Activated CD8-positive, alpha-beta memory T cell treated with anti-CD3 and anti-CD28 coated beads for 48 hours (primary cell): ENCODE data around the gene AVL9.
"Not testable (repeated sequence)": the region's sequence is repeated elsewhere in the genome, so short reads cannot be mapped to it uniquely, and the experiment has no call there.

Experiments
- DNase-seq, 3 experiments: peaks; one replicate each; pipeline ENCODE4 v3.0.0-alpha.2; 2020; ENCODE audit warnings: low read depth in 2 of 3, low spot score in 2 of 3

Gene AVL9

GRCh38 chr7:32634798-32635393 is 139.6 kb downstream of the AVL9 start:
- not testable (repeated sequence) for DNase-seq

DNA sequence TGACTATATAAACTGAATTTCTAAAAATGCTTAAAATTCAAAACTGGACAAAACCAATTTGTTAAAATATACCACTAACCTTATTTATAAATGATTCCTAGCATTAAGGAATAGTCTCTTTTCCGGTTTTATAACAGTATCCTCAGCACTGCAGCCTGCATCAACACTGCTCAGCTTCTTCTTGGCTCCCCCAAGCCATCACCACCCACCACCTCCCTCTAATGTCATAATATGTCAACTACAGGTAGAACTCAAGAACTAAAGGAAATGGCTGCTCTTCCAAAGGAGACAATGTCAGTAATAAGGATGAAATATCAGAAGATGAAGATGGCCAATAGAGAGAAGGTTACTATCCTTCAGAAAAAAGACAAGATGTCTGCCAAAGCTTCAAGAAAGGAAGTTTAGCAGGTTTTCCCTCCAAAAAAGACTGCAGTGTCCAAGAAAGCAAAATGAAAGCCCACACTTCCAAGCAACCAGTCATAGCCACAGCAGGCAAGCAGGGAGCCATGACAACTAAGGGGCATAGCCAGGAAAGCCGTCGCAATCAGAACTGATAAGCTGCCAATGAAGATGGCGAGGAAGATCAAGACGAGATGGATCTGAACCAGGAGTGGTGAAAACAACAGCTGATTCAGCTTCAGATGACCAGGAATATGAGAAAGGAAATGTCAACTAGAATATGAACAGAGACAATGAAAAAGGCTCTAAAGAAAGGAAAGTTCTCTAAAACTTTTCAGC is 141.6 kb downstream of the AVL9 start:
- DNase-seq: not testable (repeated sequence)

DNA sequence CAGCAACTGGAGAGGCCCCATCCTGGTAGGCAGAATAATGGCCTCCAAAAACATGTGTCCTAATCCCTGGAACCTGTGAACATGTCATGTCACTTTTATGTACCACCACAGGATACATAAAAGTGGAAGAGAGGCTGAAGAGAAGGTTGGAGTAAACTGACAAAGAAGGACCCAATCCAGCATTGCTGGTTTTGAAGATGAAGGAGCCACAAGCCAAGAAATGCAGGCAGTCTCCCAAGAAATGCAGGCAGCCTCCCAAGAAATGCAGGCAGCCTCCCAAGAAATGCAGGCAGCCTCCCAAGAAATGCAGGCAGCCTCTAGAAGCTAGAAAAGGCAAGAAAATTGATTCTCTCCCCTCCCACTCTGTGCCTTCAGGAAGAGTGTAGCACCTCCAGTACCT is 142.3 kb downstream of the AVL9 start:
- not testable (repeated sequence) for DNase-seq
